GM23338 (cell line): ENCODE measurements around the gene DEDD2.

Experiments used
- CREB1 ChIP-seq: fragments of 250-450 bp; sonication (Bioruptor Pico); IDR thresholded peaks from 2 replicates; pipeline ENCODE4 v1.5.0; 2020; ENCODE audit warnings: low read depth, mild to moderate bottlenecking, moderate library complexity
- ETS1 ChIP-seq: IDR thresholded peaks from 2 replicates; pipeline ENCODE4 v1.6.1; 2016; ENCODE audit warnings: antibody characterized with exemption
- EZH2 ChIP-seq: fragments of 200-600 bp; sonication (generic); IDR thresholded peaks from one replicate; pipeline ENCODE4 v1.8.0; 2017; ENCODE audit warnings: antibody characterized with exemption, mild to moderate bottlenecking, low read depth; ENCODE audit not compliant: unreplicated experiment
- EZH2phosphoT487 ChIP-seq: fragments of 200-600 bp; sonication (generic); IDR thresholded peaks from one replicate; pipeline ENCODE4 v1.8.1; 2018; ENCODE audit warnings: antibody characterized with exemption; ENCODE audit not compliant: unreplicated experiment
- JUNB ChIP-seq: IDR thresholded peaks from one replicate; pipeline ENCODE4 v1.6.1; 2016; ENCODE audit warnings: antibody characterized with exemption; ENCODE audit not compliant: unreplicated experiment
- POLR2AphosphoS5 ChIP-seq: IDR thresholded peaks from 2 replicates; pipeline ENCODE4 v1.6.1; 2016; ENCODE audit warnings: antibody characterized with exemption, low read depth
- REST ChIP-seq: IDR thresholded peaks from one replicate; pipeline ENCODE4 v1.6.1; 2018; ENCODE audit warnings: antibody characterized with exemption; ENCODE audit not compliant: unreplicated experiment
- STAT1 ChIP-seq: IDR thresholded peaks from one replicate; pipeline ENCODE4 v1.6.1; 2016; ENCODE audit warnings: antibody characterized with exemption; ENCODE audit not compliant: unreplicated experiment
- ZNF331 ChIP-seq: fragments of 250-450 bp; sonication (Bioruptor Pico); IDR thresholded peaks from 2 replicates; pipeline ENCODE4 v1.5.0; 2020; ENCODE audit warnings: low read depth, mild to moderate bottlenecking, moderate library complexity
- TF ChIP-seq, protein P1 (sequence below), 2 experiments: fragments of 200-600 bp in 1 of 2; sonication (generic) in 1 of 2; conservative IDR thresholded peaks; 2 replicates each; pipeline versions ENCODE4 v1.5.1 to v1.6.1; 2016 to 2017; ENCODE audit warnings: antibody characterized with exemption in 2 of 2, low read depth in 2 of 2, mild to moderate bottlenecking in 2 of 2, moderate library complexity in 1 of 2
- TF ChIP-seq, protein P2 (sequence below): fragments of 250-450 bp; sonication (Bioruptor Pico); IDR thresholded peaks from 2 replicates; pipeline ENCODE4 v1.5.0; 2020; ENCODE audit warnings: mild to moderate bottlenecking, moderate library complexity

DNA sequence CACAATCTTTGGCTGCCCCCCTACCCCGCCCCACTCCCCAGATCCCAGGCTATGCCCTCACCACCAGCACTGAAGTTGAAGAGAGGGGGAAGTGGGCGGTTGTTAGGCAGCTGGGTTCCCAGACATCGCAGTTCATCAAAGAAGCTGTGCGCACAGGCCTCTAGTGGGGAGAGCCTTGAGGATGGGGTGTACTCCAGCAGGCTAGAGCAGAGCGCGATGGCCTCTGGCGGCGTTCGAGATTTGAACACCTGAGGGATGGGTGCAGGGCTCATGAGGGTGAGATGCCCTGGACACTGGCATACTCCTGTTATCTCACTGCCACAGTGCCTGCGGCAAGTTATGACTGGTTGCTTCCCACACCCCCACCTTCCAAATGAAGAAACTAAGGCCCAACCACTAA lies 15.0 kb upstream of the DEDD2 start:
- TF ChIP-seq ETS1 (no peak), EZH2 (no peak), POLR2AphosphoS5 (no peak), EZH2phosphoT487 (no peak), CREB1 (CRISPR knock-in tag) (no peak), REST (no peak), STAT1 (no peak), JUNB (no peak), ZNF331 (no peak)
- TF ChIP-seq, protein P1, sequence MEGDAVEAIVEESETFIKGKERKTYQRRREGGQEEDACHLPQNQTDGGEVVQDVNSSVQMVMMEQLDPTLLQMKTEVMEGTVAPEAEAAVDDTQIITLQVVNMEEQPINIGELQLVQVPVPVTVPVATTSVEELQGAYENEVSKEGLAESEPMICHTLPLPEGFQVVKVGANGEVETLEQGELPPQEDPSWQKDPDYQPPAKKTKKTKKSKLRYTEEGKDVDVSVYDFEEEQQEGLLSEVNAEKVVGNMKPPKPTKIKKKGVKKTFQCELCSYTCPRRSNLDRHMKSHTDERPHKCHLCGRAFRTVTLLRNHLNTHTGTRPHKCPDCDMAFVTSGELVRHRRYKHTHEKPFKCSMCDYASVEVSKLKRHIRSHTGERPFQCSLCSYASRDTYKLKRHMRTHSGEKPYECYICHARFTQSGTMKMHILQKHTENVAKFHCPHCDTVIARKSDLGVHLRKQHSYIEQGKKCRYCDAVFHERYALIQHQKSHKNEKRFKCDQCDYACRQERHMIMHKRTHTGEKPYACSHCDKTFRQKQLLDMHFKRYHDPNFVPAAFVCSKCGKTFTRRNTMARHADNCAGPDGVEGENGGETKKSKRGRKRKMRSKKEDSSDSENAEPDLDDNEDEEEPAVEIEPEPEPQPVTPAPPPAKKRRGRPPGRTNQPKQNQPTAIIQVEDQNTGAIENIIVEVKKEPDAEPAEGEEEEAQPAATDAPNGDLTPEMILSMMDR (conservative IDR thresholded peaks at IDR 0.05; ENCODE audit: low read depth in 2 of 2) = no peak
- TF ChIP-seq, protein P2, sequence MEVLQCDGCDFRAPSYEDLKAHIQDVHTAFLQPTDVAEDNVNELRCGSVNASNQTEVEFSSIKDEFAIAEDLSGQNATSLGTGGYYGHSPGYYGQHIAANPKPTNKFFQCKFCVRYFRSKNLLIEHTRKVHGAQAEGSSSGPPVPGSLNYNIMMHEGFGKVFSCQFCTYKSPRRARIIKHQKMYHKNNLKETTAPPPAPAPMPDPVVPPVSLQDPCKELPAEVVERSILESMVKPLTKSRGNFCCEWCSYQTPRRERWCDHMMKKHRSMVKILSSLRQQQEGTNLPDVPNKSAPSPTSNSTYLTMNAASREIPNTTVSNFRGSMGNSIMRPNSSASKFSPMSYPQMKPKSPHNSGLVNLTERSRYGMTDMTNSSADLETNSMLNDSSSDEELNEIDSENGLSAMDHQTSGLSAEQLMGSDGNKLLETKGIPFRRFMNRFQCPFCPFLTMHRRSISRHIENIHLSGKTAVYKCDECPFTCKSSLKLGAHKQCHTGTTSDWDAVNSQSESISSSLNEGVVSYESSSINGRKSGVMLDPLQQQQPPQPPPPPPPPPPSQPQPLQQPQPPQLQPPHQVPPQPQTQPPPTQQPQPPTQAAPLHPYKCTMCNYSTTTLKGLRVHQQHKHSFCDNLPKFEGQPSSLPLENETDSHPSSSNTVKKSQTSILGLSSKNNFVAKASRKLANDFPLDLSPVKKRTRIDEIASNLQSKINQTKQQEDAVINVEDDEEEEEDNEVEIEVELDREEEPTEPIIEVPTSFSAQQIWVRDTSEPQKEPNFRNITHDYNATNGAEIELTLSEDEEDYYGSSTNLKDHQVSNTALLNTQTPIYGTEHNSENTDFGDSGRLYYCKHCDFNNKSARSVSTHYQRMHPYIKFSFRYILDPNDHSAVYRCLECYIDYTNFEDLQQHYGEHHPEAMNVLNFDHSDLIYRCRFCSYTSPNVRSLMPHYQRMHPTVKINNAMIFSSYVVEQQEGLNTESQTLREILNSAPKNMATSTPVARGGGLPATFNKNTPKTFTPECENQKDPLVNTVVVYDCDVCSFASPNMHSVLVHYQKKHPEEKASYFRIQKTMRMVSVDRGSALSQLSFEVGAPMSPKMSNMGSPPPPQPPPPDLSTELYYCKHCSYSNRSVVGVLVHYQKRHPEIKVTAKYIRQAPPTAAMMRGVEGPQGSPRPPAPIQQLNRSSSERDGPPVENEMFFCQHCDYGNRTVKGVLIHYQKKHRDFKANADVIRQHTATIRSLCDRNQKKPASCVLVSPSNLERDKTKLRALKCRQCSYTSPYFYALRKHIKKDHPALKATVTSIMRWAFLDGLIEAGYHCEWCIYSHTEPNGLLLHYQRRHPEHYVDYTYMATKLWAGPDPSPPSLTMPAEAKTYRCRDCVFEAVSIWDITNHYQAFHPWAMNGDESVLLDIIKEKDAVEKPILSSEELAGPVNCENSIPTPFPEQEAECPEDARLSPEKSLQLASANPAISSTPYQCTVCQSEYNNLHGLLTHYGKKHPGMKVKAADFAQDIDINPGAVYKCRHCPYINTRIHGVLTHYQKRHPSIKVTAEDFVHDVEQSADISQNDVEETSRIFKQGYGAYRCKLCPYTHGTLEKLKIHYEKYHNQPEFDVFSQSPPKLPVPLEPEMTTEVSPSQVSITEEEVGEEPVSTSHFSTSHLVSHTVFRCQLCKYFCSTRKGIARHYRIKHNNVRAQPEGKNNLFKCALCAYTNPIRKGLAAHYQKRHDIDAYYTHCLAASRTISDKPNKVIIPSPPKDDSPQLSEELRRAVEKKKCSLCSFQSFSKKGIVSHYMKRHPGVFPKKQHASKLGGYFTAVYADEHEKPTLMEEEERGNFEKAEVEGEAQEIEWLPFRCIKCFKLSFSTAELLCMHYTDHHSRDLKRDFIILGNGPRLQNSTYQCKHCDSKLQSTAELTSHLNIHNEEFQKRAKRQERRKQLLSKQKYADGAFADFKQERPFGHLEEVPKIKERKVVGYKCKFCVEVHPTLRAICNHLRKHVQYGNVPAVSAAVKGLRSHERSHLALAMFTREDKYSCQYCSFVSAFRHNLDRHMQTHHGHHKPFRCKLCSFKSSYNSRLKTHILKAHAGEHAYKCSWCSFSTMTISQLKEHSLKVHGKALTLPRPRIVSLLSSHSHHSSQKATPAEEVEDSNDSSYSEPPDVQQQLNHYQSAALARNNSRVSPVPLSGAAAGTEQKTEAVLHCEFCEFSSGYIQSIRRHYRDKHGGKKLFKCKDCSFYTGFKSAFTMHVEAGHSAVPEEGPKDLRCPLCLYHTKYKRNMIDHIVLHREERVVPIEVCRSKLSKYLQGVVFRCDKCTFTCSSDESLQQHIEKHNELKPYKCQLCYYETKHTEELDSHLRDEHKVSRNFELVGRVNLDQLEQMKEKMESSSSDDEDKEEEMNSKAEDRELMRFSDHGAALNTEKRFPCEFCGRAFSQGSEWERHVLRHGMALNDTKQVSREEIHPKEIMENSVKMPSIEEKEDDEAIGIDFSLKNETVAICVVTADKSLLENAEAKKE = no peak
